K562 (cell line): Measurements from ENCODE around the gene GNAI1. TPM values are rescaled to one million over a fixed set of nuclear protein-coding genes. Genes with fewer than 3 reads are reported as not detected.

Experiments
- ATAC-seq: fragments of 200-7000 bp; cut with Tn5 transposase; 3 replicates; pipeline ENCODE4 v1.9.1; 2020; ENCODE audit warnings: moderate library complexity
- BruUV-seq: library from RNA; stranded (reverse); fragments of 400-500 nt; replicated peaks from 2 replicates; lab custom pipeline; 2021; lab: Mats Ljungman, UMichigan
- CTCF ChIA-PET: fragments of 300-600 bp; formaldehyde crosslinking; extraction: SDS; loops from one replicate; lab custom pipeline; 2021; ENCODE audit warnings: low intra/inter-chr PET ratio; lab: Yijun Ruan, JAX
- POLR2A ChIA-PET: fragments of 300-600, 350-650 bp; sonication (Branson Sonifier 250); formaldehyde crosslinking; extraction: SDS; loops from one replicate; lab custom pipeline; 2021; ENCODE audit warnings: antibody characterized with exemption, inconsistent platforms; lab: Yijun Ruan, JAX
- DNase-seq, 4 experiments: peaks; one replicate each; pipeline versions ENCODE4 v3.0.0 to v3.0.0-alpha.2; 2011 to 2018; ENCODE audit warnings: low spot score in 3 of 4, mixed read lengths in 3 of 4; ENCODE audit errors: extremely low read depth in 1 of 4
- FAIRE-seq: peaks from 2 replicates; lab custom pipeline; 2011; peaks lifted over from hg19 to GRCh38; lab: Jason Lieb, UNC
- H2AFZ ChIP-seq: 2 replicates; pipeline ENCODE4 v1.6.0; 2011; ENCODE audit warnings: low read depth, low read length, control low read depth, inconsistent platforms
- H3K27ac ChIP-seq: fragments of 200-600 bp; 3 replicates; pipeline ENCODE4 v1.8.0; 2011; ENCODE audit warnings: low read depth, mild to moderate bottlenecking, control low read depth, inconsistent platforms, low read length, moderate library complexity, mixed read lengths; ENCODE audit errors: extremely low read depth
- H3K27me3 ChIP-seq, 2 experiments: fragments of 300-600 bp in 1 of 2; 2 replicates in 1 of 2; 3 replicates in 1 of 2; pipeline versions ENCODE4 v1.6.0 to v1.8.0; 2011; ENCODE audit warnings: inconsistent platforms in 2 of 2, low read length in 2 of 2, mild to moderate bottlenecking in 1 of 2, mixed read lengths in 1 of 2, moderate library complexity in 1 of 2; ENCODE audit not compliant: control insufficient read depth in 2 of 2, insufficient read depth in 2 of 2
- H3K36me3 ChIP-seq: fragments of 300-600 bp; 3 replicates; pipeline ENCODE4 v1.8.0; 2011; ENCODE audit warnings: mild to moderate bottlenecking, low read length, inconsistent platforms; ENCODE audit not compliant: control insufficient read depth, insufficient read depth
- H3K4me1 ChIP-seq, 2 experiments: fragments of 200-600 bp in 1 of 2; replicated peaks in 1 of 2; 2 replicates in 1 of 2; 3 replicates in 1 of 2; pipeline versions ENCODE4 v1.5.1 to v1.8.0; 2011; ENCODE audit warnings: inconsistent platforms in 2 of 2, low read length in 2 of 2, mild to moderate bottlenecking in 1 of 2, mixed read lengths in 1 of 2, moderate library complexity in 1 of 2; ENCODE audit not compliant: control insufficient read depth in 2 of 2, insufficient read depth in 2 of 2
- H3K4me2 ChIP-seq: 2 replicates; pipeline ENCODE4 v1.6.1; 2011; ENCODE audit warnings: low read length, control low read depth, inconsistent platforms, mixed read lengths; ENCODE audit not compliant: insufficient read depth
- H3K4me3 ChIP-seq: fragments of 200-600 bp; sonication (generic), shearing (Covaris generic); 2 replicates; pipeline ENCODE4 v1.5.1; 2016; ENCODE audit warnings: control low read depth, inconsistent platforms
- H3K79me2 ChIP-seq: fragments of 200-600 bp; 3 replicates; pipeline ENCODE4 v1.8.0; 2011; ENCODE audit warnings: low read length, inconsistent platforms; ENCODE audit not compliant: control insufficient read depth, insufficient read depth
- H3K9ac ChIP-seq, 2 experiments: 2 replicates each; pipeline versions ENCODE4 v1.6.0 to v1.6.1; 2011; ENCODE audit warnings: low read depth in 2 of 2, low read length in 2 of 2, control low read depth in 1 of 2, inconsistent platforms in 1 of 2, mild to moderate bottlenecking in 1 of 2, mixed read lengths in 1 of 2; ENCODE audit not compliant: insufficient read depth in 1 of 2
- H3K9me1 ChIP-seq: one replicate; pipeline ENCODE4 v1.6.0; 2011; ENCODE audit warnings: inconsistent platforms, mild to moderate bottlenecking, low read length, moderate library complexity; ENCODE audit not compliant: control insufficient read depth, insufficient read depth
- H3K9me3 ChIP-seq: replicated peaks from 2 replicates; pipeline ENCODE4 v1.5.1; 2011; ENCODE audit warnings: low read depth, low read length, inconsistent platforms; ENCODE audit not compliant: control insufficient read depth, insufficient read depth
- H4K20me1 ChIP-seq: replicated peaks from 2 replicates; pipeline ENCODE4 v1.6.1; 2011; ENCODE audit warnings: low read length, inconsistent platforms, mixed read lengths; ENCODE audit not compliant: control insufficient read depth, insufficient read depth
- ATF2 ChIP-seq: sonication (generic); formaldehyde crosslinking; IDR thresholded peaks from 2 replicates; pipeline ENCODE4 v1.8.1; 2022; ENCODE audit warnings: missing genetic modification reagents
- CBX3 ChIP-seq, 2 experiments: IDR thresholded peaks; 1 replicate in 1 of 2; 2 replicates in 1 of 2; pipeline ENCODE4 v1.6.1; 2012; ENCODE audit warnings: inconsistent platforms in 2 of 2, low read length in 2 of 2, borderline replicate concordance in 1 of 2, control low read depth in 1 of 2
- ILF3 ChIP-seq: fragments of 450-650 bp; IDR thresholded peaks from 2 replicates; pipeline ENCODE4 v1.6.1; 2018; ENCODE audit warnings: antibody characterized with exemption, mild to moderate bottlenecking, moderate library complexity, borderline replicate concordance
- IRF2 ChIP-seq: sonication (generic); formaldehyde crosslinking; IDR thresholded peaks from 2 replicates; pipeline ENCODE4 v1.8.1; 2022; ENCODE audit warnings: mild to moderate bottlenecking, missing genetic modification reagents
- NFATC3 ChIP-seq: fragments of 450-650 bp; IDR thresholded peaks from 2 replicates; pipeline ENCODE4 v1.6.1; 2017; ENCODE audit warnings: mild to moderate bottlenecking
- SAFB ChIP-seq: fragments of 200-400 bp; formaldehyde crosslinking; IDR thresholded peaks from 2 replicates; pipeline ENCODE4 v1.6.1; 2017; ENCODE audit warnings: low read depth, low read length, borderline replicate concordance
- SLC30A9 ChIP-seq: fragments of 250-450 bp; sonication (Bioruptor Pico); IDR thresholded peaks from 2 replicates; pipeline ENCODE4 v1.8.0; 2022; ENCODE audit warnings: mild to moderate bottlenecking, moderate library complexity
- ZNF347 ChIP-seq: fragments of 450-650 bp; formaldehyde crosslinking; IDR thresholded peaks from 2 replicates; pipeline ENCODE4 v1.4.0; 2020; ENCODE audit warnings: low read depth, mild to moderate bottlenecking, moderate library complexity
- WGBS: fragments of 100-300 bp; shearing (Covaris generic); methylation state at CpG from one replicate; pipeline ENCODE4 v1.1.6; 2016; ENCODE audit warnings: low coverage, mixed read lengths; ENCODE audit not compliant: insufficient coverage; ENCODE audit errors: missing lambda C conversion rate; 5-methylcytosine and 5-hydroxymethylcytosine counted together
- in situ Hi-C: fragments of 300-500 bp; cut with MboI; formaldehyde crosslinking; loops from 4 replicates; pipeline ENCODE4 v1.15.0; 2018; ENCODE audit warnings: inconsistent platforms, mixed read lengths
- intact Hi-C: fragments of 100-400 bp; cut with micrococcal nuclease; formaldehyde crosslinking; loops from 2 replicates; pipeline ENCODE4 v1.14.2; 2022
- polyA plus RNA-seq, 8 experiments: library from polyadenylated mRNA; depleted of rRNA in 4 of 8; stranded (reverse) in 5 of 8; unstranded in 3 of 8; fragments of >200 nt; fragmentation: Nextera tagmentation in 2 of 8; fragmentation: Illumina TruSeq in 1 of 8; extraction: Ambion mirVana in 2 of 8; extraction: Trizol in 1 of 8; gene quantifications; 2 replicates each; pipeline versions ENCODE4 v1.2.1 to v1.2.3, GENCODE V29; 2011 to 2014; ENCODE audit warnings: inconsistent platforms in 1 of 8, missing spikeins in 1 of 8
- total RNA-seq, 7 experiments: library from RNA; depleted of rRNA in 6 of 7; stranded (reverse); fragments of >200 nt in 6 of 7; fragmentation: Illumina TruSeq in 2 of 7; extraction: Trizol in 2 of 7; gene quantifications; 2 replicates each; pipeline versions ENCODE4 v1.2.1 to v1.2.3, GENCODE V29; 2011 to 2021; ENCODE audit warnings: low replicate concordance in 1 of 7
- TF ChIP-seq, protein P1 (sequence below): fragments of 250-450 bp; sonication (Bioruptor Pico); IDR thresholded peaks from 2 replicates; pipeline ENCODE4 v1.4.0; 2020; ENCODE audit warnings: mild to moderate bottlenecking, moderate library complexity
- TF ChIP-seq, protein P2 (sequence below): fragments of 450-650 bp; IDR thresholded peaks from 2 replicates; pipeline ENCODE4 v1.7.1; 2018; ENCODE audit warnings: mild to moderate bottlenecking, low read depth; ENCODE audit not compliant: partially characterized antibody
- TF ChIP-seq, protein P3 (sequence below): fragments of 150-350 bp; IDR thresholded peaks from 2 replicates; pipeline ENCODE4 v1.6.1; 2014; ENCODE audit warnings: low read depth, mild to moderate bottlenecking, low read length, borderline replicate concordance
- TF ChIP-seq, protein P4 (sequence below): fragments of 250-450 bp; sonication (Bioruptor Pico); IDR thresholded peaks from 2 replicates; pipeline ENCODE4 v1.5.0; 2021

Gene GNAI1
- total and polyA plus RNA-seq, 9 of the 15 experiments (the other 6 are each of a cell fraction or from before 2014, with no cell fraction given) = 0.03 to 0.13 (median 0.08) TPM; not detected in 6

- Histone ChIP-seq H3K79me2 (no peaks in the 10 kb centered on the region), H3K27me3 (no peaks in the 10 kb centered on the region), H3K27ac (no peak overlapping the region), H2AFZ (no peak overlapping the region), H3K36me3 (no peaks in the 10 kb centered on the region), H3K9ac (no peak overlapping the region), H3K9me1 (no peaks in the 10 kb centered on the region), H3K4me2 (no peak overlapping the region), H3K4me3 (no peak overlapping the region), H4K20me1 (no peaks in the 10 kb centered on the region), H3K9me3 (no peaks in the 10 kb centered on the region), H3K4me1 (no peaks in the 10 kb centered on the region)
- 4% methylated on average over 3 of the region's 3 CpGs for WGBS
- in situ Hi-C loops (no loop called here), intact Hi-C loops (no loop called here)
- ChIA-PET POLR2A (no interaction called here), CTCF (no interaction called here)
- no peak for FAIRE-seq
- no peak for ATAC-seq
- BruUV-seq = no TSS peak
- DNase-seq = no peak
- no peak for TF ChIP-seq NFATC3
- no peak for TF ChIP-seq ILF3
- TF ChIP-seq, protein P1, sequence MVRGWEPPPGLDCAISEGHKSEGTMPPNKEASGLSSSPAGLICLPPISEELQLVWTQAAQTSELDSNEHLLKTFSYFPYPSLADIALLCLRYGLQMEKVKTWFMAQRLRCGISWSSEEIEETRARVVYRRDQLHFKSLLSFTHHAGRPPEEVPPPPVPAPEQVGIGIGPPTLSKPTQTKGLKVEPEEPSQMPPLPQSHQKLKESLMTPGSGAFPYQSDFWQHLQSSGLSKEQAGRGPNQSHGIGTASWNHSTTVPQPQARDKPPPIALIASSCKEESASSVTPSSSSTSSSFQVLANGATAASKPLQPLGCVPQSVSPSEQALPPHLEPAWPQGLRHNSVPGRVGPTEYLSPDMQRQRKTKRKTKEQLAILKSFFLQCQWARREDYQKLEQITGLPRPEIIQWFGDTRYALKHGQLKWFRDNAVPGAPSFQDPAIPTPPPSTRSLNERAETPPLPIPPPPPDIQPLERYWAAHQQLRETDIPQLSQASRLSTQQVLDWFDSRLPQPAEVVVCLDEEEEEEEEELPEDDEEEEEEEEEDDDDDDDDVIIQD = no peak
- TF ChIP-seq, protein P2, sequence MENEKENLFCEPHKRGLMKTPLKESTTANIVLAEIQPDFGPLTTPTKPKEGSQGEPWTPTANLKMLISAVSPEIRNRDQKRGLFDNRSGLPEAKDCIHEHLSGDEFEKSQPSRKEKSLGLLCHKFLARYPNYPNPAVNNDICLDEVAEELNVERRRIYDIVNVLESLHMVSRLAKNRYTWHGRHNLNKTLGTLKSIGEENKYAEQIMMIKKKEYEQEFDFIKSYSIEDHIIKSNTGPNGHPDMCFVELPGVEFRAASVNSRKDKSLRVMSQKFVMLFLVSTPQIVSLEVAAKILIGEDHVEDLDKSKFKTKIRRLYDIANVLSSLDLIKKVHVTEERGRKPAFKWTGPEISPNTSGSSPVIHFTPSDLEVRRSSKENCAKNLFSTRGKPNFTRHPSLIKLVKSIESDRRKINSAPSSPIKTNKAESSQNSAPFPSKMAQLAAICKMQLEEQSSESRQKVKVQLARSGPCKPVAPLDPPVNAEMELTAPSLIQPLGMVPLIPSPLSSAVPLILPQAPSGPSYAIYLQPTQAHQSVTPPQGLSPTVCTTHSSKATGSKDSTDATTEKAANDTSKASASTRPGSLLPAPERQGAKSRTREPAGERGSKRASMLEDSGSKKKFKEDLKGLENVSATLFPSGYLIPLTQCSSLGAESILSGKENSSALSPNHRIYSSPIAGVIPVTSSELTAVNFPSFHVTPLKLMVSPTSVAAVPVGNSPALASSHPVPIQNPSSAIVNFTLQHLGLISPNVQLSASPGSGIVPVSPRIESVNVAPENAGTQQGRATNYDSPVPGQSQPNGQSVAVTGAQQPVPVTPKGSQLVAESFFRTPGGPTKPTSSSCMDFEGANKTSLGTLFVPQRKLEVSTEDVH = no peak
- TF ChIP-seq ATF2 (CRISPR knock-in tag) = no peak
- TF ChIP-seq ZNF347 (CRISPR knock-in tag) = no peak
- TF ChIP-seq SAFB = no peak
- TF ChIP-seq, protein P3, sequence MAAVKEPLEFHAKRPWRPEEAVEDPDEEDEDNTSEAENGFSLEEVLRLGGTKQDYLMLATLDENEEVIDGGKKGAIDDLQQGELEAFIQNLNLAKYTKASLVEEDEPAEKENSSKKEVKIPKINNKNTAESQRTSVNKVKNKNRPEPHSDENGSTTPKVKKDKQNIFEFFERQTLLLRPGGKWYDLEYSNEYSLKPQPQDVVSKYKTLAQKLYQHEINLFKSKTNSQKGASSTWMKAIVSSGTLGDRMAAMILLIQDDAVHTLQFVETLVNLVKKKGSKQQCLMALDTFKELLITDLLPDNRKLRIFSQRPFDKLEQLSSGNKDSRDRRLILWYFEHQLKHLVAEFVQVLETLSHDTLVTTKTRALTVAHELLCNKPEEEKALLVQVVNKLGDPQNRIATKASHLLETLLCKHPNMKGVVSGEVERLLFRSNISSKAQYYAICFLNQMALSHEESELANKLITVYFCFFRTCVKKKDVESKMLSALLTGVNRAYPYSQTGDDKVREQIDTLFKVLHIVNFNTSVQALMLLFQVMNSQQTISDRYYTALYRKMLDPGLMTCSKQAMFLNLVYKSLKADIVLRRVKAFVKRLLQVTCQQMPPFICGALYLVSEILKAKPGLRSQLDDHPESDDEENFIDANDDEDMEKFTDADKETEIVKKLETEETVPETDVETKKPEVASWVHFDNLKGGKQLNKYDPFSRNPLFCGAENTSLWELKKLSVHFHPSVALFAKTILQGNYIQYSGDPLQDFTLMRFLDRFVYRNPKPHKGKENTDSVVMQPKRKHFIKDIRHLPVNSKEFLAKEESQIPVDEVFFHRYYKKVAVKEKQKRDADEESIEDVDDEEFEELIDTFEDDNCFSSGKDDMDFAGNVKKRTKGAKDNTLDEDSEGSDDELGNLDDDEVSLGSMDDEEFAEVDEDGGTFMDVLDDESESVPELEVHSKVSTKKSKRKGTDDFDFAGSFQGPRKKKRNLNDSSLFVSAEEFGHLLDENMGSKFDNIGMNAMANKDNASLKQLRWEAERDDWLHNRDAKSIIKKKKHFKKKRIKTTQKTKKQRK = no peak
- TF ChIP-seq, protein P4, sequence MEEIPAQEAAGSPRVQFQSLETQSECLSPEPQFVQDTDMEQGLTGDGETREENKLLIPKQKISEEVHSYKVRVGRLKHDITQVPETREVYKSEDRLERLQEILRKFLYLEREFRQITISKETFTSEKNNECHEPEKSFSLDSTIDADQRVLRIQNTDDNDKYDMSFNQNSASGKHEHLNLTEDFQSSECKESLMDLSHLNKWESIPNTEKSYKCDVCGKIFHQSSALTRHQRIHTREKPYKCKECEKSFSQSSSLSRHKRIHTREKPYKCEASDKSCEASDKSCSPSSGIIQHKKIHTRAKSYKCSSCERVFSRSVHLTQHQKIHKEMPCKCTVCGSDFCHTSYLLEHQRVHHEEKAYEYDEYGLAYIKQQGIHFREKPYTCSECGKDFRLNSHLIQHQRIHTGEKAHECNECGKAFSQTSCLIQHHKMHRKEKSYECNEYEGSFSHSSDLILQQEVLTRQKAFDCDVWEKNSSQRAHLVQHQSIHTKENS (CRISPR knock-in tag) = no peak
- TF ChIP-seq CBX3 (IDR thresholded peaks at IDR 0.05; ENCODE audit: borderline replicate concordance in 1 of 2, low read length in 2 of 2) = no peak
- TF ChIP-seq SLC30A9 = no peak
- no peak for TF ChIP-seq IRF2 (CRISPR knock-in tag)
Observed at GRCh38 chr7:80257756-80258155, 123.1 kb downstream of the GNAI1 start.
